Breast epithelium (tissue), 4 donors: ENCODE measurements around the gene ELOF1. TPM values are rescaled to one million over a fixed set of nuclear protein-coding genes. Genes with fewer than 3 reads are reported as not detected.
"Not testable (repeated sequence)": the region's sequence is repeated elsewhere in the genome, so short reads cannot be mapped to it uniquely, and the experiment has no call there.

Source experiments
- DNase-seq, 2 donors: peaks; one replicate each; pipeline ENCODE4 v3.0.0-alpha.2; 2019; ENCODE audit warnings: low spot score in 2 of 2
- H3K27ac ChIP-seq, 2 donors: fragments of 200-600 bp; sonication (generic) in 1 of 2; one replicate each; pipeline ENCODE4 v1.5.1; 2016 to 2019; ENCODE audit warnings: mild to moderate bottlenecking in 1 of 2
- H3K27me3 ChIP-seq, 2 donors: fragments of 200-600 bp; sonication (generic) in 1 of 2; one replicate each; pipeline versions ENCODE4 v1.5.1 to v1.6.0; 2017 to 2019; ENCODE audit warnings: control low read depth in 1 of 2, mild to moderate bottlenecking in 1 of 2
- H3K36me3 ChIP-seq: fragments of 200-600 bp; one replicate; pipeline ENCODE4 v1.5.1; 2019
- H3K4me1 ChIP-seq, 2 donors: fragments of 200-600 bp; sonication (generic); one replicate each; pipeline ENCODE4 v1.5.1; 2016 to 2019; ENCODE audit warnings: control low read depth in 1 of 2
- H3K4me3 ChIP-seq, 3 donors: fragments of 200-600 bp; sonication (generic); 1 replicate in 2 of 3; 2 replicates in 1 of 3; pipeline ENCODE4 v1.5.1; 2016 to 2019; ENCODE audit warnings: mild to moderate bottlenecking in 3 of 3, moderate library complexity in 2 of 3
- H3K9me3 ChIP-seq, 2 donors: fragments of 200-600 bp; sonication (generic) in 1 of 2; one replicate each; pipeline ENCODE4 v1.5.1; 2016 to 2019; ENCODE audit warnings: control low read depth in 1 of 2
- POLR2A ChIP-seq: fragments of 450-650 bp; IDR thresholded peaks from one replicate; pipeline ENCODE4 v1.6.1; 2016; ENCODE audit warnings: antibody characterized with exemption, mild to moderate bottlenecking, moderate library complexity
- POLR2AphosphoS5 ChIP-seq, 3 donors: sonication (generic); formaldehyde crosslinking; IDR thresholded peaks; one replicate each; pipeline ENCODE4 v1.6.1; 2017; ENCODE audit warnings: antibody characterized with exemption in 3 of 3
- intact Hi-C: fragments of 100-400 bp; cut with DNase I; formaldehyde crosslinking; loops from one replicate; pipeline ENCODE4 v1.15.1; 2023; ENCODE audit warnings: low total_unique reads
- total RNA-seq, 3 donors: library from RNA; depleted of rRNA; stranded (reverse); fragments of >200 nt; gene quantifications; one replicate each; pipeline ENCODE4 v1.1.0, GENCODE V29; 2016
- TF ChIP-seq, protein P1 (sequence below), 3 donors: fragments of 450-650 bp; IDR thresholded peaks; one replicate each; pipeline ENCODE4 v1.5.1; 2016 to 2017; ENCODE audit warnings: antibody characterized with exemption in 3 of 3, mild to moderate bottlenecking in 3 of 3, moderate library complexity in 3 of 3

Gene ELOF1
- total RNA-seq, 3 donors from 2014 or later, result 31.7 to 38.0 (median 37.3) TPM

DNA sequence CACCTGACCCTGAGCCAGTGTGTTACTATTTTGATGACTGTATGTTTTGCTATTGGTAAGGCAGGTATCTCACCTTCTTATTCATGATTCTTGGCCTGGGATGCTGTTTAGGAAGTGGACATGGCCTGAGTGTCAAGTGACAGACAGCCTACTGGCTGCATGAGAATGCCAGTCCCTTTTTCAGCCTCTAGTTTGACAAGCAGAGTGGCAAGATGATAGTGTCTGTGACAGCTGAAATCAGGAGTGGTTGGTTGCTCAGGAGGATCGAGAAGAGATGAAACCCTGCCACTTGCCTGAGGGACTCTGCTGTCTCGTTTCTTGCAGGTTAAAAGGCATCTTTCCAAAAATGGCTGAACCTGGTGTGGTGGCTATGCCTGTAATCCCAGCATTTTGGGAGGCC, 7.1 kb upstream of the ELOF1 start:
- no peak for DNase-seq
- no peak overlapping the region for H3K4me3 ChIP-seq
- no peak for TF ChIP-seq POLR2A
- TF ChIP-seq POLR2AphosphoS5 (IDR thresholded peaks at IDR 0.05), result no peak
- TF ChIP-seq, protein P1, sequence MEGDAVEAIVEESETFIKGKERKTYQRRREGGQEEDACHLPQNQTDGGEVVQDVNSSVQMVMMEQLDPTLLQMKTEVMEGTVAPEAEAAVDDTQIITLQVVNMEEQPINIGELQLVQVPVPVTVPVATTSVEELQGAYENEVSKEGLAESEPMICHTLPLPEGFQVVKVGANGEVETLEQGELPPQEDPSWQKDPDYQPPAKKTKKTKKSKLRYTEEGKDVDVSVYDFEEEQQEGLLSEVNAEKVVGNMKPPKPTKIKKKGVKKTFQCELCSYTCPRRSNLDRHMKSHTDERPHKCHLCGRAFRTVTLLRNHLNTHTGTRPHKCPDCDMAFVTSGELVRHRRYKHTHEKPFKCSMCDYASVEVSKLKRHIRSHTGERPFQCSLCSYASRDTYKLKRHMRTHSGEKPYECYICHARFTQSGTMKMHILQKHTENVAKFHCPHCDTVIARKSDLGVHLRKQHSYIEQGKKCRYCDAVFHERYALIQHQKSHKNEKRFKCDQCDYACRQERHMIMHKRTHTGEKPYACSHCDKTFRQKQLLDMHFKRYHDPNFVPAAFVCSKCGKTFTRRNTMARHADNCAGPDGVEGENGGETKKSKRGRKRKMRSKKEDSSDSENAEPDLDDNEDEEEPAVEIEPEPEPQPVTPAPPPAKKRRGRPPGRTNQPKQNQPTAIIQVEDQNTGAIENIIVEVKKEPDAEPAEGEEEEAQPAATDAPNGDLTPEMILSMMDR (IDR thresholded peaks at IDR 0.05), result no peak
- intact Hi-C loops, result no loop called here
- H3K4me1 ChIP-seq, result no peaks in the 10 kb centered on the region
- H3K27me3 ChIP-seq, result no peaks in the 10 kb centered on the region
- H3K9me3 ChIP-seq, result no peaks in the 10 kb centered on the region
- H3K36me3 ChIP-seq, result no peaks in the 10 kb centered on the region
- H3K27ac ChIP-seq, result no peak overlapping the region

DNA sequence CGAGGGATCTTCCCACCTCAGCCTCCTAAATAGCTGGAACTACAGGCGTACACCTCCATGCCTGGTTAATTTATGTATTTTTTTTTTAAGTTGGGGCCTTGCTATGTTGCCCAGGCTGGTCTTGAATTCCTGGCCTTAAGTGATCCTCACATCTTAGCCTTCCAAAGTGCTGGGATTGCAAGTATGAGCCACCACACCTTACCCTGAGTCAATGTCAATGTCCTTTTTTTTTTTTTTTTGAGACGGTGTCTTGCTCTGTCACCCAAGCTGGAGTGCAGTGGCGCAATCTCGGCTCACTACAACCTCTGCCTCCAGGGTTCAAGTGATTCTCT, 6.6 kb upstream of the ELOF1 start:
- H3K4me3 ChIP-seq, H3K9me3 ChIP-seq, H3K4me1 ChIP-seq, H3K36me3 ChIP-seq, DNase-seq, intact Hi-C loops, H3K27me3 ChIP-seq, H3K27ac ChIP-seq: not testable (repeated sequence)

DNA sequence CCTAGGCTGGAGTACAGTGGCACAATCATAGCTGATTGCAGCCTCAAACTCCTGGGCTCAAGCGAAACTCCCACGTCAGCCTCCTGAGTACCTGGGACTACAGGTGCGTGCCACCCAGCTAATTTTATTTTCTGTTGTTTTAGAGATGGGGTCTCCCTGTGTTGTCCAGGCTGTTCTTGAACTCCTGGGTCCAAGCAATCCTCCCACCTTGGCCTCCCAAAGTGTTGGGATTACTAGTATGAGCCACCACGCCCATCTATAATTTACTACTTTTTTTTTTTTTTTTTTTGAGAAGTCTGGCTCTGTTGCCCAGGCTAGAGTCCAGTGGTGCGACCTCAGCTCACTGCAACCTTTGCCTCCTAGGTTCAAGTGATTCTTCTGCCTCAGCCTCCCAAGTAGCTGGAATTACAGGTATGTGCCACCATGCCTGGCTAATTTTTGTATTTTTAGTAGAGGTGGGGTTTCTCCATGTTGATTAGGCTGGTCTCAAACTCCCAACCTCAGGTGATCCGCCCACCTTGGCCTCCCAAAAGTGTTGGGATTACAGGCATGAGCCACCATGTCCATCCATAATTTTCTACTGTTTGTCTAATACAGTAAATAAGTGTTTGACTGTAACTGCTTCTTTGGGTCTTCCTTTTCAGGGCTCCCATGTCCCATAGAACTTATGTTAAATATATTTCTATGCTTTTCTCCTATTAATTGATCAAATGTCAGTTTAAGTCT, 5.2 kb upstream of the ELOF1 start:
- H3K4me1 ChIP-seq, intact Hi-C loops, DNase-seq, H3K36me3 ChIP-seq, H3K9me3 ChIP-seq, H3K27ac ChIP-seq, H3K27me3 ChIP-seq, H3K4me3 ChIP-seq: not testable (repeated sequence)

DNA sequence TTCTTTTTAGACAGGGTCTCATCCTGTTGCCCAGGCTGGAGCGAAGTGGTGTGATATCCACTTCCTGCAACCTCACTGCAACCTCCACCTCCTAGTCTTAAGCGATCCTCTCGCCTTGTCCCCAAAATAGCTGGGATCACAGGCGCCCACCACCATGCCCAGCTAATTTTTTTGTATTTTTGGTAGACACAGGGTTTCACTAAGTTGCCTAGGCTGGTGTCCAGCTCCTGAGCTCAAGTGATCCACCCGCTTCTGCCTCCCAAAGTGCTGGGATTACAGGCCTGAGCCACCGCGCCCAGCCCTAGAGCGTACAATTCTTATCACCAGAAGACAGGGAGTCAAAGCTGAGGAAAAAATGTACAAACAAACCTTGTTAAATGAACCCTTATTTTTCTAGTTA, 4.5 kb upstream of the ELOF1 start:
- Histone ChIP-seq H3K4me1 (no peaks in the 10 kb centered on the region), H3K27me3 (no peaks in the 10 kb centered on the region), H3K4me3 (no peak overlapping the region), H3K9me3 (no peaks in the 10 kb centered on the region), H3K36me3 (no peaks in the 10 kb centered on the region), H3K27ac (no peak overlapping the region)
- no peak for DNase-seq
- intact Hi-C loops, result no loop called here
- TF ChIP-seq, protein P1 (IDR thresholded peaks at IDR 0.05), result no peak
- TF ChIP-seq POLR2AphosphoS5 (IDR thresholded peaks at IDR 0.05) (no peak), POLR2A (no peak)

DNA sequence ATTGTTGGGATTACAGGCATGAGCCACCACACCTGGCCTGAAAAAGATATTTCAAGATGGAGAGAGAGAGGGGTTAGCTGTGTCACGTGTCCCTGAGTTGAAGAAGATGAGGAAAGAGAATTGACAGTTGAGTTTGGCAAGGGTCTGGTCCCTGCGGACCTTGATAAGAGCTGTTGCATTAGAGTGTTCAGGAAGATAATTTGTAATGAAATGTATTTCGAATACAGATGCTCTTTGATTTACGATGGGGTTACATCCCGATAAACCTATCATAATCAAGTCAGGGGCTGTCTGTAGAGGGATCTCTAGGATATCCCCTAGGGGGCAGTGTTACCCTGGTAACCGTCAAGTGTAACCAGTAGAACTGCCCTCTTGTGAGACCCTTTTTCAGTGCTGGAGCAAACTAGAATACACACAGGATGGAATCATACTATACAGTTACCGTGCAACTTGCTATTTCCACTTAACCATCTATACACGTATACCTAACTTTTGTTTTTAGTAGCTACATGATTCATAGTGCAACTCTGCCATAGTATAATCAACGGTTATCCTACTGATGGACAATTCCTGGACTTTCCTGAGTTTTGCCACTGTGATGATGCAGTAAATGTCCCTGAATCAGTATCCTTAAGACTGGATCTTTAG, 1.5 kb upstream of the ELOF1 start:
- intact Hi-C loops, result no loop called here
- H3K27ac ChIP-seq, result no peak overlapping the region

More for the DNA sequence above, 1.5 kb upstream of the ELOF1 start:
- TF ChIP-seq, protein P1 (IDR thresholded peaks at IDR 0.05), result peak in 2 of 3 donors; percentile 18 to 56
- TF ChIP-seq POLR2AphosphoS5 (IDR thresholded peaks at IDR 0.05) (no peak), POLR2A (no peak)
- no peaks in the 10 kb centered on the region for H3K9me3 ChIP-seq
- H3K4me3 ChIP-seq, result peak overlapping the region in 2 of 3 donors; percentile 76 to 87
- no peaks in the 10 kb centered on the region for H3K27me3 ChIP-seq
- DNase-seq, result no peak
- no peaks in the 10 kb centered on the region for H3K36me3 ChIP-seq
- H3K4me1 ChIP-seq, result peaks cover 3 to 15% of the 10 kb centered on the region in 2 donors
